B cell (primary cell): ENCODE data around the gene PIK3R4.

Experiments used
- CTCF ChIP-seq: fragments of 200-600 bp; IDR thresholded peaks from one replicate; pipeline ENCODE4 v1.8.0; 2022; ENCODE audit warnings: antibody characterized with exemption, mild to moderate bottlenecking
- EZH2 ChIP-seq: IDR thresholded peaks from 2 replicates; pipeline ENCODE4 v1.6.1; 2012; ENCODE audit warnings: borderline replicate concordance, low read depth, mild to moderate bottlenecking, moderate library complexity, low read length; ENCODE audit not compliant: insufficient read depth, poor library complexity, severe bottlenecking

- TF ChIP-seq CTCF (no peak), EZH2 (no peak)
Observed at GRCh38 chr3:130760922-130761321, 14.3 kb upstream of the PIK3R4 start.
